ENCODE data around the gene LMO1.

The LMO1 gene

DNA sequence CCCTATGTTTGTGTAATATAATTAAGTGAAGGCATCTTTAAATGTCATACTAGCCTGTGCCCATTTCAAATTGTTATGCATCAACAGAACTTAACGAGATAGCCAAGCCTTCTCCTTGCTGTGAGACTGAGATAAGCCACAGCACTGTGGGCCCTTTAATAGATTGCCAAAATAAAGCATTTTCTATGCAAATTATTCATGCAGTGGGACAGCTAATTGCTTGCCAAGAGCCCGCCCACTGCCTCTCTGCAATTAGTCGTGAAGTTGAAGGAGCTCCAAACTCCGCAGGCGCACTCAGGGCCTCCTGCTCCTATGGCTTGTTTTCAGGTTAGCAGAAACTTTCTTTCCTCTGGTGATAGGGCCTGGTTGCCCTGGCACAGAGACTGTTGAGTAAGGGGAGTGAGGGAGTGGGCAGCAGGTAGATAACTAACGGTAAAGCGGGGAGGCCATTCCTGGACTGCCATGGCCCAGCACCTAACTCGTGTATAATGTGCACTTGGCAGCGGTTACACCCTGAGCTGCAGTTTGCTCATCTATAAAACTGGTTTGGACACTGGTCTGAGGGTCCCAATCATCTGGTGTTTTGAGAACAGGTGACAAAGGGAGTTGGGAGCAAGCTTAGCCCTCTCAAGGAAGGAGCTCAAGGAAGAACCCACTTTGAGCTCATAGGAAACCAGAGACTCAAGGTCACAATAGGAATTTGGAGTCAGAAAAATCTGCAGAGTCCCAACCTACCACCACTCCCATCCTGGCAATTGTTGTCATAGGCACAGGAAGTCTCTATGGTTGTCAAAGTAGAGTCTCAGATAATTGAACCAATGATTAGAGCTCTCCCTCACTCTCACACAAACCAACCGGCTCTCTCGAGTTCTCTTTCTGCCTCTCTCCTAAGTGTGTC is 60.9 kb downstream of the LMO1 start:
- DNase-seq = no peak

- no peak for DNase-seq
These were observed 61.9 kb downstream of the LMO1 start for GRCh38 chr11:8201644-8202365.

- no peak for DNase-seq
These were observed 64.0 kb downstream of the LMO1 start for GRCh38 chr11:8199676-8200075.

- no peak for DNase-seq
These were observed 66.9 kb downstream of the LMO1 start for GRCh38 chr11:8196749-8197148.

- DNase-seq = no peak
These were observed 68.7 kb downstream of the LMO1 start for GRCh38 chr11:8194956-8195355.

DNA sequence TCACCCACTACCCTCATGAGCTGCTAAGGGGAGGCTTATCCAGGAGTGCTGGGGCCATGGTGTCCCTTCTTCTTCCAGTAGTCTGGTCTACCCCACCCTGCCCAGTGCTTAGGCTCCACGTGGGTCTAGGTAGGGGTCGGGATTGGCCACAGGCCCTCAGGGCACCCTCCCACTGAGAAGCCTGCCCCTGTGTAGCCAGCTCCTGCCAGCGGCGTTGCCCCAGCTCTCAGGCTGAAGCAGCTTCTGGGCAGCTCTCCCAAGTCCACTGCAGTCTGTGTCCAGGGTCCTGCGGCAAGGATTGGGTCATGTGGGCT is 70.8 kb downstream of the LMO1 start:
- no peak for DNase-seq

- DNase-seq = peak in 1 of 2 experiments; percentile 8
These were observed 71.4 kb downstream of the LMO1 start for GRCh38 chr11:8192016-8192895.

DNA sequence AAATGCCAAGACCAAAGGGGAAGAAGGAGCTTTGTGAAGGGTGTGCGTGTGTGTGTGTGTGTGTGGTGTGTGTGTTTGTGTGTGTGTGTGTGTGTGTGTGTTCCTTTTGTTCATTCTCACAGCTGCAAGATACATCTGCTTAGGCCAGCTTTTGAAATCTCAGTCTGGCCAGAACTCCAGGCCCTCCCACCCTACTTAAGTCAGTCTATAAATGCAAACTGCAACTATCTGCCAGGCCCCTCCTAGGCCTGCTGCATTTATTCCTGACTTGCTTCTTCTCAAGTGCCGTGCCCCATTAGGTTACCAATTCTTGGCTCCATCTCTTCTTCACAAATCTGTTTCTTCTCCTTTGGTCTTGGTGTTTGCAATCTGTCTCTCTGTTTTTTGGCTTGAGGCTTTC is 73.2 kb downstream of the LMO1 start:
- no peak for DNase-seq

DNA sequence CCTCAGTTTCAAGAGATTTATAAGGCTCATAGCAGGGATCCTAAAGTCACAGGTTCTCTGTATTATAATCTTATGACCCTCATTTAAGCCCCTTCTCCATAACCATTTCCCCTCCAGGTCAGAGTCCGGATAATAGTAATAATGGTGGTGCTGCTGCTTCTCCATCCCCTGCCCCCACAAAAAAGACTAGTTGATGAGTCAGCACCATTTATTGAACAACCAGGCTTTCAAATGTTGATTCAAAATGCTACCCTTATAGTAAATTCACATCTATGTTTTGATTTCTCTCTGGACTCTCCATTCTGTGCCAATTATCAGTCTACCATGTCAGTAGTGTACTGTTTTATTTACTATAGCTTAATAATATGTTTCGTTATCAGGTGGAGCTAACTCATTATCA is 77.2 kb downstream of the LMO1 start:
- no peak for DNase-seq

DNA sequence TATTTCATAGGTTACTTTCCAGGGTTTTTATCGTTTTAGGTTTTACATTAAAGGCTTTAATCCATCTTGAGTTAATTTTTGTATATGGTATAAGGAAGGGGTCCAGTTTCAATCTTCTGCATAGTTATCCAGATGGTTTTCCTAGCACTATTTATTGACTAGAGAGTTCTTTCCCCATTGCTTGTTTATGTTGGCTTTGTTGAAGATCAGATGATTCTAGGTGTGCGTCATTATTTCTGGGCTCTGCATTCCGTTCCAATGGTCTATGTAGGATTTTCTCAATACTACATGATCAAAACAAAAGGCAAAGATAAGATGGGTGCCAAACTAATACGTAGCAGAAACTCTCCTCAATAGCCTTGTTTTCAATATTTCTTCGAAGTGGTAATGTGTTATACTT is 80.6 kb downstream of the LMO1 start:
- no peak for DNase-seq

GRCh38 chr11:8180469-8180868 is 83.2 kb downstream of the LMO1 start:
- DNase-seq = no peak

GRCh38 chr11:8178297-8178696 is 85.4 kb downstream of the LMO1 start:
- no peak for DNase-seq

GRCh38 chr11:8177136-8177535 is 86.5 kb downstream of the LMO1 start:
- no peak for DNase-seq

Measured in NCI-H187 (cell line).